ENCODE data around the gene TRIM69. TPM values are rescaled to one million over a fixed set of nuclear protein-coding genes. Genes with fewer than 3 reads are reported as not detected.

The TRIM69 gene
- total and polyA plus RNA-seq, 2 donors (not counting 1 experiment from before 2014, with no cell fraction given): 18.3 to 40.1 TPM

- TF ChIP-seq, protein P1, sequence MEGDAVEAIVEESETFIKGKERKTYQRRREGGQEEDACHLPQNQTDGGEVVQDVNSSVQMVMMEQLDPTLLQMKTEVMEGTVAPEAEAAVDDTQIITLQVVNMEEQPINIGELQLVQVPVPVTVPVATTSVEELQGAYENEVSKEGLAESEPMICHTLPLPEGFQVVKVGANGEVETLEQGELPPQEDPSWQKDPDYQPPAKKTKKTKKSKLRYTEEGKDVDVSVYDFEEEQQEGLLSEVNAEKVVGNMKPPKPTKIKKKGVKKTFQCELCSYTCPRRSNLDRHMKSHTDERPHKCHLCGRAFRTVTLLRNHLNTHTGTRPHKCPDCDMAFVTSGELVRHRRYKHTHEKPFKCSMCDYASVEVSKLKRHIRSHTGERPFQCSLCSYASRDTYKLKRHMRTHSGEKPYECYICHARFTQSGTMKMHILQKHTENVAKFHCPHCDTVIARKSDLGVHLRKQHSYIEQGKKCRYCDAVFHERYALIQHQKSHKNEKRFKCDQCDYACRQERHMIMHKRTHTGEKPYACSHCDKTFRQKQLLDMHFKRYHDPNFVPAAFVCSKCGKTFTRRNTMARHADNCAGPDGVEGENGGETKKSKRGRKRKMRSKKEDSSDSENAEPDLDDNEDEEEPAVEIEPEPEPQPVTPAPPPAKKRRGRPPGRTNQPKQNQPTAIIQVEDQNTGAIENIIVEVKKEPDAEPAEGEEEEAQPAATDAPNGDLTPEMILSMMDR (conservative IDR thresholded peaks at IDR 0.05 in 1 of 2, IDR thresholded peaks at IDR 0.05 in 1 of 2; ENCODE audit: low read depth in 1 of 2, low read length in 2 of 2): no peak
- no peak for TF ChIP-seq EZH2 (IDR thresholded peaks at IDR 0.05; ENCODE audit: low read length, missing control alignments)
- no peak overlapping the region for H3K9ac ChIP-seq (ENCODE audit: insufficient read depth, low read length)
- no peak overlapping the region for H3K4me2 ChIP-seq (ENCODE audit: extremely low read depth, insufficient read depth, low read length)
- no peaks in the 10 kb centered on the region for H3K4me1 ChIP-seq (ENCODE audit: control insufficient read depth, extremely low read depth, insufficient read depth, low read length)
- H4K20me1 ChIP-seq (ENCODE audit: control insufficient read depth, extremely low read depth, insufficient read depth, low read length): no peaks in the 10 kb centered on the region
- H3K9me3 ChIP-seq (ENCODE audit: control insufficient read depth, insufficient read depth, low read depth, low read length): no peaks in the 10 kb centered on the region
- no peaks in the 10 kb centered on the region for H3K79me2 ChIP-seq (ENCODE audit: control insufficient read depth, insufficient read depth, low read length)
- H3K27ac ChIP-seq (ENCODE audit: insufficient read depth, low read length): no peak overlapping the region
- no peak overlapping the region for H3K4me3 ChIP-seq (replicated peaks in 1 of 4; ENCODE audit: control extremely low read depth in 1 of 4, insufficient read depth in 1 of 4, low read depth in 3 of 4, low read length in 4 of 4)
- H3K36me3 ChIP-seq (ENCODE audit: control insufficient read depth, insufficient read depth, low read length): no peaks in the 10 kb centered on the region
- H2AFZ ChIP-seq (ENCODE audit: low read length): no peak overlapping the region
- no peak for DNase-seq (ENCODE audit: low read depth in 2 of 2)
- peaks cover 5% of the 10 kb centered on the region for H3K27me3 ChIP-seq (ENCODE audit: control insufficient read depth, insufficient read depth, low read length)
These were observed 26.9 kb downstream of the TRIM69 start for GRCh38 chr15:44763187-44763586.

GRCh38 chr15:44763848-44764247 is 27.5 kb downstream of the TRIM69 start:
- H2AFZ ChIP-seq (ENCODE audit: low read length): no peak overlapping the region
- DNase-seq (ENCODE audit: low read depth in 2 of 2): no peak
- H4K20me1 ChIP-seq (ENCODE audit: control insufficient read depth, extremely low read depth, insufficient read depth, low read length): no peaks in the 10 kb centered on the region
- no peaks in the 10 kb centered on the region for H3K27me3 ChIP-seq (ENCODE audit: control insufficient read depth, insufficient read depth, low read length)
- H3K79me2 ChIP-seq (ENCODE audit: control insufficient read depth, insufficient read depth, low read length): no peaks in the 10 kb centered on the region
- H3K4me2 ChIP-seq (ENCODE audit: extremely low read depth, insufficient read depth, low read length): no peak overlapping the region
- H3K9ac ChIP-seq (ENCODE audit: insufficient read depth, low read length): no peak overlapping the region
- no peaks in the 10 kb centered on the region for H3K36me3 ChIP-seq (ENCODE audit: control insufficient read depth, insufficient read depth, low read length)
- no peak overlapping the region for H3K27ac ChIP-seq (ENCODE audit: insufficient read depth, low read length)
- TF ChIP-seq, protein P1 (conservative IDR thresholded peaks at IDR 0.05 in 1 of 2, IDR thresholded peaks at IDR 0.05 in 1 of 2; ENCODE audit: low read depth in 1 of 2, low read length in 2 of 2): no peak
- TF ChIP-seq EZH2 (IDR thresholded peaks at IDR 0.05; ENCODE audit: low read length, missing control alignments): no peak
- H3K9me3 ChIP-seq (ENCODE audit: control insufficient read depth, insufficient read depth, low read depth, low read length): no peaks in the 10 kb centered on the region
- H3K4me3 ChIP-seq (replicated peaks in 1 of 4; ENCODE audit: control extremely low read depth in 1 of 4, insufficient read depth in 1 of 4, low read depth in 3 of 4, low read length in 4 of 4): no peak overlapping the region
- no peaks in the 10 kb centered on the region for H3K4me1 ChIP-seq (ENCODE audit: control insufficient read depth, extremely low read depth, insufficient read depth, low read length)

DNA sequence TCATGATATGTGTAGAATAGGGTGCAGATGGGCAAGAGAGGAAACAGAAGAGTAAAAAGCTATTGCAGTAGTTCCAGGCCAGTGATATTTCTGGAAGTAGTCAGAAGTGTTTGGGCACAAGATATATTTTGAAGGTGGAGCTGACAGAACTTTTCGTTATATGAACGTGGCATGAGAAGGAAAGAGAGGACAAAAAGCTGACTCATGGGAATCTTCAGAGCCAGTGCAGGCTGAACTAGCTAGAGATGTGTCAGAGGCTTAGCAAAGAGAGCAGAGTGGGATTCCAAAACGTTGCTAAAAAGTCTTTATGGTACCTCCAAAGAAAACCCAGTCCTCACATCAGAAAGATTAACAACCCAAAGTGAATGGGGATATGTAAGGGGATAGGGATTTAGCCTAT is 28.7 kb downstream of the TRIM69 start:
- Histone ChIP-seq H3K9ac (ENCODE audit: insufficient read depth, low read length) (no peak overlapping the region), H3K79me2 (ENCODE audit: control insufficient read depth, insufficient read depth, low read length) (no peaks in the 10 kb centered on the region), H3K27me3 (ENCODE audit: control insufficient read depth, insufficient read depth, low read length) (no peaks in the 10 kb centered on the region), H3K9me3 (ENCODE audit: control insufficient read depth, insufficient read depth, low read depth, low read length) (no peaks in the 10 kb centered on the region), H3K36me3 (ENCODE audit: control insufficient read depth, insufficient read depth, low read length) (no peaks in the 10 kb centered on the region), H3K4me2 (ENCODE audit: extremely low read depth, insufficient read depth, low read length) (no peak overlapping the region), H2AFZ (ENCODE audit: low read length) (no peak overlapping the region), H3K4me1 (ENCODE audit: control insufficient read depth, extremely low read depth, insufficient read depth, low read length) (no peaks in the 10 kb centered on the region), H4K20me1 (ENCODE audit: control insufficient read depth, extremely low read depth, insufficient read depth, low read length) (no peaks in the 10 kb centered on the region), H3K27ac (ENCODE audit: insufficient read depth, low read length) (no peak overlapping the region), H3K4me3 (replicated peaks in 1 of 4; ENCODE audit: control extremely low read depth in 1 of 4, insufficient read depth in 1 of 4, low read depth in 3 of 4, low read length in 4 of 4) (no peak overlapping the region)
- TF ChIP-seq, protein P1 (conservative IDR thresholded peaks at IDR 0.05 in 1 of 2, IDR thresholded peaks at IDR 0.05 in 1 of 2; ENCODE audit: low read depth in 1 of 2, low read length in 2 of 2): no peak
- TF ChIP-seq EZH2 (IDR thresholded peaks at IDR 0.05; ENCODE audit: low read length, missing control alignments): no peak
- DNase-seq (ENCODE audit: low read depth in 2 of 2): no peak

All from fibroblast of lung (primary cell).